Heart left ventricle (tissue), 13 donors: ENCODE results near the gene C16orf96.

Experiments used
- CTCF ChIP-seq, 12 donors: fragments of 200-600 bp; sonication (generic) in 4 of 12; IDR thresholded peaks; one replicate each; pipeline versions ENCODE4 v1.5.0 to v1.8.0; 2018 to 2022; ENCODE audit warnings: antibody characterized with exemption in 12 of 12, mild to moderate bottlenecking in 5 of 12
- POLR2A ChIP-seq, 2 donors: fragments of 450-650 bp; IDR thresholded peaks; one replicate each; pipeline ENCODE4 v1.6.1; 2017; ENCODE audit warnings: antibody characterized with exemption in 2 of 2, mild to moderate bottlenecking in 2 of 2, moderate library complexity in 2 of 2
- donor health status: ischemic (EF 13 %, LVEDD 7.1; RV severe dilation, severe dysfunction).
- donor health status: DM: no; HTN: yes; CAD: no.
- donor health status: DM: no; HTN: no; CAD: no.
- donor health status: ischemic (EF 25% LVEDD 6.9; RV normal size, moderate dysfunction).
- donor health status: ischemic (EF 25% LVEDD 5.7; RV mildly dilated, moderate dysfunction).
- donor health status: ischemic (EF 35%, LVEDD 5.7; RV mildly dilated, moderate dysfunction).
- donor health status: nonischemic (EF 11% LVEDD 7.7; RV severe dilation, severe dysfunction).
- donor health status: DM: yes; HTN: yes; CAD: no.
- donor health status: PGD.
- donor health status: ischemic (EF 29% LVEDD 5.4; RV normal size, mild dysfunction).
- donor health status: nonischemic (EF 23%, LVEDD 6.1; RV moderate dilation, normal function).

DNA sequence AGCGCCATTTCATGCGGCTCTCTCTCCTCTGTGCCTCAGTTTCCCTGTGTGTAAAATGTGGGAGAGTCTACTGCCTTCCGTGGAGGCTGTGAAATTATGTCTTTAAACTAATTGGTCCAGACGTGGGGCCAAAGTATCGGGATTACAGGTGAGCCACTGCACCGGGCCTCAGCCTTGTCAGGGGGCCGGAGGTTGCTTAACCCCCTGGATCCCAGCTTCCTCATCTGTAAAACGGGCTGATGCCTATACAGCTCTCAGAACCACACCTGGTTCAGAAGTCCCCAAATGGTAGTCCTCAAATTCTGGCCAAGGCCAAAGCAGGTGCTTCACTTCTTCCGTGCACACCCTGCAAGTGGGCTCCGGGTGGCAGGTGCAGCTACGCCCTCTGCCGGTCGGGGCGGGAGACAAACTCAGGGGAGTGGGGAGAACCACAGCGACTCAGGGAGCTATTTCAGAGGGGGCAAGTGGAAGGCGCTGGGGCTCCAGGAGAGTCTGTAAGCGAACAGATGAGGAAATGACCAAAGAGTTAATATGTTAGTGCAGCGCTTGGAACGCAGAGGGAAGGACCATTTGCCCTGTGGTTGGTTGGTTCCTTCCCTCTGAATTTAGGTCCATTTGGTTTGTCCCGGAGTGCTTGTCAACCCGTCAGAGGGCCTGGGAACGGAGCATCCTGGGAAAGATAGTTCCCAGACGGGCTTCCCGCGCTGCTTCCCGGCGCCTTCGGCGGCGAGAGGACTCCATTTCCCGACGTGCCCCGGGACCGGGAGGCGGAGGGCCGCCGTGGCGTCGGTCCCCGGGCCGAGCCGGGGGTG lies 68.1 kb downstream of the C16orf96 start, which contains the start of gene MGRN1:
- TF ChIP-seq CTCF (IDR thresholded peaks at IDR 0.05) (peak; percentile 86 to 99 (median 92)), POLR2A (IDR thresholded peaks at IDR 0.05) (no peak)
